T-helper 2 cell (primary cell): ENCODE results near the gene LPAR6.
"Not testable (repeated sequence)": the region's sequence is repeated elsewhere in the genome, so short reads cannot be mapped to it uniquely, and the experiment has no call there.

Experiments
- DNase-seq, 5 experiments: peaks; one replicate each; pipeline versions ENCODE4 v3.0.0 to v3.0.0-alpha.2; 2012 to 2022
- total RNA-seq, 2 donors: gene quantifications; one replicate each; lab custom pipeline; 2026; lab: John Stamatoyannopoulos, UW

The LPAR6 gene, protein sequence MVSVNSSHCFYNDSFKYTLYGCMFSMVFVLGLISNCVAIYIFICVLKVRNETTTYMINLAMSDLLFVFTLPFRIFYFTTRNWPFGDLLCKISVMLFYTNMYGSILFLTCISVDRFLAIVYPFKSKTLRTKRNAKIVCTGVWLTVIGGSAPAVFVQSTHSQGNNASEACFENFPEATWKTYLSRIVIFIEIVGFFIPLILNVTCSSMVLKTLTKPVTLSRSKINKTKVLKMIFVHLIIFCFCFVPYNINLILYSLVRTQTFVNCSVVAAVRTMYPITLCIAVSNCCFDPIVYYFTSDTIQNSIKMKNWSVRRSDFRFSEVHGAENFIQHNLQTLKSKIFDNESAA
- total RNA-seq: 125 to 231 reads per million in 2 donors

DNA sequence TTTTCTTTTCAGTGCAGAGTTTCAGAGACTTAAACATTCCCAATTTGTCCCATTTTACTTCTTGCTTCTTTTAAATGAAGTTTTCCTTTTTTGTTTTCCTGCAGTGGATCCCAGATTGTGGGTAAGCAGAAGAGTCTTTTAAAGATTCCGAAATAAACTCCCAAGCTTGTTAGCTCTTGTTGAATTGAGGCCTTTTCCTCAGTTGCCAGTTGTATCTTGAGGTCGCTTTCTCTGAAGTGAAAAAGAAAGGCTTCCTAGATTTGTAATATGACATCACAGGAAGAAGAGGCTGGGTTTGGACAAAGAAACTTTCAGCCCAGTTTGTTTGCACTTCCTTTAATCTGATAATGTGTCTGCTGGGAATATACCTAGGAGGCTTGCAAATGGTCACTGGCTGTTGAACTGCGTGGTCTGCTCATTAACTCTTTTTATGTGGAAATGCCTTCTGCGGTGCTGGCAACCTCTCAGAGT lies at the start of gene LPAR6:
TSS of gene LPAR6 (minus strand) at position 233 of the 471 bp plus-strand sequence. CDS start 690 bp downstream, outside the sequence.
- peak in 2 of 5 experiments; percentile 18 to 75 for DNase-seq

DNA sequence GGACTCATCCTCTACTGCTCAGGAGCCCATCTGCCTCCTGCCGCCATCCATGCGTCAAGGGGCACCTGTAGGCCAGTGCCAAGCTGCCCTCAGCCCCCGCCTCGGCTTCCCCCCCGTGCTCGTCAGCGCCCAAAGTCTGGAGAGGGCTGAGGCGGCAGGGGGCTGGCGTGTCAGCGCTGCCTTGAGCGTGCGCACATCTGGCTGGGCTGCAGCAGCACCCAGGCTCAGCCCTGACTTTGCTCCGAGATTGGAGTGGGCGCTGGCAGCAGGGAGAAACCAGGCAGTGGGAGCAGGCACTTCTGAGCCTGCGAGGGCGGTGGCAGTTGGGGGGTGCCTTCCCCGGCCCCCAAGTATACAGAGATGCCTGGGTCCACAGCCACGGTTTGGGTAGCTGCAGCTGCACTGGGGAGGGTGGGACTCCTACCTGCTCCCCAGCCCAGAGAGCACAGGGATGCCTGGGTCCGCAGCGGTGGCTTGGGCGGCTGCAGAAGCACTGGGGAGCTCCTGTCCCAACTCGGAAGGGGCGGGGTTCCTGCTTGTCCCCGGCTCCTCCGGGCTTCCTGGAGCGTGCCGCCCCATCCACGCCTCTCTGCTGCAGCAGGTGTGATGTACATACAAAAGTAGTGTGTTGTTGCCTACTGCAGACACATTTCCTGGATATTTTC lies 44.8 kb upstream of the LPAR6 start:
- peak in 1 of 5 experiments; percentile 3 for DNase-seq

DNA sequence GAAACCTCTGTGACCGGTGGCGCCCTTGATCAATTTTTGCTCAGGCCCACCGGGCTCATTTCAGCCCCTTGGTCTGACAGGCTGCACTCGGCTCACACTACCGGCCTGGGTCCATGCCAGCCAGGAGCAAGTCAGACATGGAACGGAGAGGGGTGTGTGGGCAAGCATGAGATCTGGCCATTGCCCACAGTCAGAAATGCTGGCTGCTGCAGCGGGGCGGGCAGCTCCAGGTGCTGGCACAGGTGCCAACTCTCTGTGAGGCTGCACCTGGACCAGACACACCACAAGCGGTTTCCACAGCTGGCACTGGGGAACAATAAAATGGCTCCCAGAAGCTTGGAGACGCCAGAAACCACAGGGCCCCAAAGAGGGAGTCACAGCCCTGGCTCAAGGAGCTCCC lies 43.6 kb upstream of the LPAR6 start:
- DNase-seq: no peak

DNA sequence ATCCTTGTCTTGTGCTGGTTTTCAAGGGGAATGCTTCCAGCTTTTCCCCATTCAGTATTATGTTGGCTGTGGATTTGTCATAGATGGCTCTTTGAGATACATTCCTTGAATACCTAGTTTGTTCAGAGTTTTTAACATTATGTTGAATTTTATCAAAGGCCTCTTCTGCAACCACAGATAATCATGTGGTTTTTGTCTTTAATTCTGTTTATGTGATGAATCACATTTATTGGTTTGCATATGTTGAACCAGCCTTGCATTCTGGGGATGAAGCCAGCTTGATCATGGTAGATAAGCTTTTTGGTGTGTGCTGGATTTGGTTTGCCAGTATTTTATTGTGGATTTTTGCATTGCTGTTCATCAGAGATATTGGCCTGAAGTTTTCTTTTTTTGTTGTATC lies 38.3 kb upstream of the LPAR6 start:
- DNase-seq: peak in 1 of 5 experiments; percentile 33

DNA sequence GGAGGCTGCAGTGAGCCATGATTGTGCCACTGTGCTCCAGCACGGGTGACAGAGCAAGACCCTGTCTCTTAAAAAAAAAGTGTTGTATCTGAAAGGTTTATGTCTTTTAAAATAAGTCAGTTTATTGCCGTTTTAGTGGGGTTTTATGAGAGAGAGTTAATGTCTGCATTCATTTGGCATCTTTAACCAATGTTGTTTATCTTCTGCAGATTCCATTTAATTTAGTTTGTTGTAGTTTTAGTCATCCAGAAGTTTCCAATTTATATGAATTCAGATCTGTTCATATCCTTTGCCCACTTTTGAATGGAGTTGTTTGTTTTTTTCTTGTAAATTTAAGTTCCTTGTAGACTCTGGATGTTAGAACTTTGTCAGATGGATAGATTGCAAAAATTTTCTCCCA lies 36.7 kb upstream of the LPAR6 start:
- DNase-seq: no peak

DNA sequence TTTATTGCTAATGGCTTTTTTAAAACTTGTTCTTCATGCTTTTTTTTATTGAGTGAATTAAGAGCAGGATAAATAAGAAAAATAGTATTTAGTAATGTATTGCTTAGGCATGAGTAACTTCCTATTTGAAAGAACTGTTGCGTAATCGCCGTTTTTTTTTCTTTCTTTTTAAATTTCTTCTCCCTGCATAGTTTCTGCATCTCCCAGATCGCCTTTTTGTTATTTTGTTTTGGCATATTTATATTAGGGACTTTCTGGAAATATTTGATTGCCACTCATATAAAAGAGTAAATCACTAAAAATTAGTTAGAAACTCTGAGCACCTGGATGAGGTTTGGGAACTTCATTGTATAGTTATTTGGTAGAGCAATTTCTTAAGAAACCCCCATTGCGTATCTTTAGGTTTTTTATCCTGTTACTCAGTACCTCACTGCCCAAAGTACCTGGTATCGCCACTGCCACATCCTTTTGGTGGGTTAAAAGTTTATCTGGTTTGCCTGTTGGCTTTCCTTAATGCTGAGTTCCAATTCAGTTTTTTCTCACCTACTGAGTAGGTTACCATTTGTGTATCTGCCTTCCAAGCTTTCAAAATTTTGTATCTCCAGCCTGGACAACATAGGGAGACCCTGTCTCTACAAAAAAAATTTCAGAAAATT lies 36.2 kb upstream of the LPAR6 start:
- DNase-seq: peak in 1 of 5 experiments; percentile 55

DNA sequence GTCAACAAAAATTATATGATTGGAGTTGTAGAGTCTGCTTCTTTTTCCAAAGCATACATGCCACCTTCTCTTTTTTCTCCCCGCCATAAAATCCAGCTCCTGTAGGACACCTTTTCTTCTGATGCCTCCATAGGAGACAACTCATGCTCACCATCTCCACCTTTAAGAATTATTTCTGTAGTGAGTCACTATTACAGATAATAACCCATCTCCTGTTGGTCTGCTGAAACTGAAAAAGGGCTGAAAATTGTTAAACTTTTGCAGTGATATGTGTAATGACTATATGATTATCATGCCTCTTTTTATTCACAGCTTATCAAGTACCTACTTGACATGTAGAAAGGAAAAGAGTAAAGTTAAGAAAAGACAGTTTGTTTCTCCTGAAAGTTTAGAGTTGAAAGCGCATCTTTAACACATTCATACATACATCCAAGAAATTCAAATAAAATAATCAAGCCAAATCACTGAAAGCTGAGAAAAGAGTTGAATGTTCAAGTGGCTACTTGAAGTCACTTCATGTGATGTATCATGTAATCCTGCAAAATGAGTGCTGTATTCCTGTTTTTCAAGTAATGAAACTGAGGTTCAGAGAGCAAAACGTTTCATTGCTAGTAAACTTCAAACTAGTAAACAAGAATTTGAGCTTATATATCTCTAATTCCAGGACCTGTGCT lies 35.5 kb upstream of the LPAR6 start:
- DNase-seq: no peak

DNA sequence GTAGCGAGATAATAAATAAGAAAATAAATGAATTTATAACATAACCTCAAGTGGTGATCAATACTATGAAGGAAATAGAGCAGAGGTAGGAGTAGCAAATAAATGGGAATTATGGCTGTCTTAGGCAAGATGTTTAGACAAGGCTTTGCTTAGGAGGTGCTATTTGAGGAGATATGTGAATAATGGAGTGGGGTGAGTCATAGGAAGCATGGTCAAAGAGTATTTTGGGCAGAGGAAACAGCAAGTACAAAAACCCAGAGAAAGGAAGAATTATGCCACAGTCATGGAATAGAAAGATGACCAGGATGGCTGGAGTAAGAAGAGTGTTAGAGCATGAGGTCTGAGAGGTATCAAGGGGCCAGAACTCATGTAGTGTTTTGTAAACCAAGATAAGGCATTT lies 33.6 kb upstream of the LPAR6 start:
- no peak for DNase-seq

DNA sequence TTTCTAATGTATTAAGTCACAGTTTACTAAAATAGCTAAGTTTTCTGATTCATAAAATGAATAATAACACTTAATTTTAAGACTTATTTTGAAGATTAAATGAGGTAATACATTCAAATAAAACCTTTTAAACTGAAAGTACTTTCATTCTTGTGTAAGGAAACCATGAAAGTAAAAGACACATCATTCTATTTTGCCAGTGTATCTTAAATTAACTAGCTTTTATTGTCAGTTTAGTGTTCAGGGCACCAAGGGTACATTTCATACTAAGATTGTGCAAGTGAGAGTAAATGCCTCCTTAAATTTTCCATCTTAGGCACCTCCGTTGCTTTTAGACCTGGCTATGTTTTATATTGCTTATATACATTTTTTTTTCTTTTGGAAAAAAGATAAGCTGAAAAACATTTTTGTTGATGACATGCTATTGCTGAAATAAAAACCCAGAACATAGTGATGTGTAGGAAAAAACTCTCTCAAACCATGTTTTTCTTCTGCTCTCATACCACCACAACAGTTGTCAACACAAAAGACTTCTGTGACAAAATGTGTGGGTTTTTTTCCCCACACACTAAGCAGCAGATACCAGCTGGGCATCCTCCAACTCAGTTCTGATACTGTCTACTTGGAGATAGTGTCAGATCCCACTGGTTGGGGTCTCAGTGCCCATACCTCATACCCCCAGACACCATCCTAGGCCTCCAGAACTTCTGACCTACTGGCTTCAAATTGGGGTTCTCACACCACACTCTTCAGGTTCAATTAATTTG lies 30.7 kb upstream of the LPAR6 start:
- peak in 1 of 5 experiments; percentile 77 for DNase-seq

DNA sequence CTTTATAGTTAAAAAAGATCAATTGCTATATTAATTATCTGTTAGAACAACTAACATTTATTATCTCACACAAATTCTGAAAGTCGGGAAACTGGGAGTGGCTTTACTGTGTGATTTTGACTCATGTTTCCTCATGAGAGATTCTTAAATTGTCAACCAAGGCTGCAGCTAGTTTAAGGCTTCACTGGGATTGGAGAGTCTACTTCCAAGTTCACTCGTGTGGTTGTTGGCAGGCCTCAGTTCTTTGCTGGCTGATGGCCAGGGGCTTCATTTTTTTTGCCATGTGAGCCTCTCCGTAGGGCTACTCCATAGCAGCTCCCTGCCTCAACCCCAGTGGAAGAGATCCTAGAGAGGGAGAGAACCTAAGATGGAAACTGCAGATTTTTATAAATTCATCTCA lies 24.5 kb upstream of the LPAR6 start:
- DNase-seq: no peak

DNA sequence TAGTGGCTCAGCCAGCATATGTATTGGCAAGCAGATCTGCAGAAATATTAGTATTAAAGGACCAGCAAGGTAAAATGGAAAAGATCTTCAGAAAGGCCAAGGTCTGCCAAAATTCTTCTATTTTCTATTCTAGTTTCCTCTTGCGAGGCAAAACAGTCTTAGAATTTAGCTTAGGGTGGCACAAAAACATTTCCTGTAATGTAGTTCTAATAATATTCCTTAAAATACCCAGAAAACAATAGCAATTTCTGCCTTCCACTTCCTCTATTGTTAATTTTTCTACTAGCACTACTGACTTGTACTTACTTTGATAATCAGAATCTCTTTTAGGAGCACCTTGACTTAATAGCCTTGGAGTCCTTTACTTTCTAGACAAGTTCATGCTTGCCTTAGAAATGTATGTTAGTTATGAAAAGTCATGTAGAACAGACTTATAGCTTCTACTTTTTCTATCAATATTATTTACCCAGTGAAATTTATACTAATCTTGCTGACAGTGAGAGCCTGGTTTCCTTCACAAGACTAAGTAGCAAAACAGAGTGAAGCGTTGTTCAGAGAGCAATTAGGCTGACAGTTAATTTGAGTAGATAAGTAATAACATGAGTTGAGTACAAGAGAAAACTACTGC lies 23.9 kb upstream of the LPAR6 start:
- DNase-seq: no peak

DNA sequence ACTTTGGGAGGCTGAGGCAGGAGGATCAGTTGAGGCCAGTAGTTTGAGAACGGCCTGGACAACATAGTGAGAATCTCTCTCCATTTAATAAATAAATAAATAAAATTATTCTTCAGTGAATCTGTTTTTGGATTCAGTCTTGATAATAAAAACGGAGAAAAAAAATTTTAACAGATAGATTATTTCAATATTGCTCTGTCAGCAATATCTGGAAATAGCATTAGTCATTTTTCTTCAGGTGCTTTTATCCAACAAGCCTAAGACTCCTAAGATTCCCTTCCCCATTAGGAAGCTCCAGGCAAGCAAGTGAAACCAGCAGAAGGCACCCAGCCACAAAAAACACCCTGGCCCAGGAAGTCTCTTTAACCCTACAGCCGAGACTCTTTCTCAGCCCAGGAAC lies 21.3 kb upstream of the LPAR6 start:
- DNase-seq: no peak

DNA sequence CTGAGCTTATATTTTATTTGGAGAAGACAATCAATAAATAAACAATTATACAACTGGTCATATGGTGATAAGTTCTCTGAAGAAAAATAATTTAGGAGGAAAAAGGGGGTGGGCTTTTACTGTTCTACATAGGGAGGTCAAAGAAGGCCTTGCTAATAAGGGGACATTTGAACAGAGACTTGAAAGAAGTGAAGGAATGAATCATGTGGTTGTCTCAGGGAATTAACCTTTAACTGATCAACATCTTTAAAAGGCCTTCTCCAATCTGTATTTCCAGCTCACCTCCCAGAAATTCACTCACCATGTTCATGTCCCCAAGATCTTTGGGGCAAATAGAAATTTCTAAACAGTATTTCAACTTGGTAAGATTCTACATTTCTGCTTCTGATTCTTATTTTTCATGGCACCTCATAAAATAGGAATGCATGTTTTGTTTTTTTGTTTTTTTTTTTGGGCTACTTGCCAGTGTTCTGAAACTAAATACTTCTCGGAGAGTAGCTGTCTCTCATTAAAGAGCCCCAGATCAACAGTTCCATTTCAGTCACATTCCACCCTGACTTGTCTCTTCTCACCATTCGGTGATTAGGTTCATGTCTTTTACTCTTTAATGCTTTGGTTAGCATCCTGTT lies 19.2 kb upstream of the LPAR6 start:
- no peak for DNase-seq

DNA sequence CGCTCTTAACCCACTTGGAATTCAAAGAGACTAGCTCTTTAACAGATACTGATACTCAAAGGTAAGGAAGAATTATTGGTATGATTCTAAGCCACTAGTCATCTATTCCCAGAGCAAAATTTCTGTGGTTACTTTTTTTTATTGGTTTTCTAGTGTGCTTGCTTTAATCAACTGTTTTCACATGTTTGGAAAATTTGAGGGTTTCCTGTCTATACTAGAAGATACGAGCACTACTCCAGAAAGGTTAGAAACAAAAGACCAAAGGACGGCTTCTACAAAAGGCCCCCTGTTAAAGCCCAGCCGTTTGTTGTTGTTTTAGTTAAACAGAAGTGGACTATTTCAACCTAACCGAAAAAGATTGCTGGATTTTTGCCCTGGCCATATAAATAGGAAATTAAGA lies 18.5 kb upstream of the LPAR6 start:
- DNase-seq: no peak

DNA sequence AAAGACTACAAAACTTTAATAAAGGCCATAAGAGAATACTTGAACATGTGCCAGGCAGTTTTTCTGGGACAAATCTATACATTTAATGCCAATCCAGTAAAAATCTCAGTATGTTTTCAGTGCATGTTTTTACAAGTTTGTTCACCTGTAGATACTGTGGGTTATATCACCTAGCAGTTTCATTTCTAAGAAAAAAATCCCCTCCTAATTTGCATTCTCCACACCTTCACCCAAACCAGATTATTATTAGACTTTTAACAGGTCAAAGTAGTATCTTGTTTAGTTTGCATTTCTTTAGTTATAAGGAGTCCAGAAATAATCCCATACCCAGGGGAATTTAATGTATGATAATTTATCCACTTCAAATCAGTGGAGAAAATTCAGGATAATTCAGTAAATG lies 17.0 kb upstream of the LPAR6 start:
- DNase-seq: no peak

DNA sequence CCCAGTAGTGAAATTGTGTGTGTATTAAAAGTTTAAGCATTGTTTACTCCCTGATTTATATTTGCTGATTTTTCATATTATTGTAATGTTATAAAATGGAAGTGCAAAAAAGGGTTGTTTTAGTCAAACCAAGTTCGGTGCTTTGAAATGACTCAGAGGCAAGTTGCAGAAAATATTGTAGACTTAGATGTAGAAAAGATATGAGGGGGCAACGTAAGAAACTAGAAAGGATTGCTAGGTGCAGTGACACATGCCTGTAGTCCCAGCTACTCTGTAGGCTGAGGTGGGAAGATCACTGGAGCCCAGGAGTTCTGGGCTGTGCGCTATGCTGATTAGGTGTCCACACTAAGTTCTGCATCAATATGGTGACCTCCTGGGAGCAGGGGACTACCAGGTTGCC lies 16.1 kb upstream of the LPAR6 start:
- peak in 1 of 5 experiments; percentile 79 for DNase-seq

DNA sequence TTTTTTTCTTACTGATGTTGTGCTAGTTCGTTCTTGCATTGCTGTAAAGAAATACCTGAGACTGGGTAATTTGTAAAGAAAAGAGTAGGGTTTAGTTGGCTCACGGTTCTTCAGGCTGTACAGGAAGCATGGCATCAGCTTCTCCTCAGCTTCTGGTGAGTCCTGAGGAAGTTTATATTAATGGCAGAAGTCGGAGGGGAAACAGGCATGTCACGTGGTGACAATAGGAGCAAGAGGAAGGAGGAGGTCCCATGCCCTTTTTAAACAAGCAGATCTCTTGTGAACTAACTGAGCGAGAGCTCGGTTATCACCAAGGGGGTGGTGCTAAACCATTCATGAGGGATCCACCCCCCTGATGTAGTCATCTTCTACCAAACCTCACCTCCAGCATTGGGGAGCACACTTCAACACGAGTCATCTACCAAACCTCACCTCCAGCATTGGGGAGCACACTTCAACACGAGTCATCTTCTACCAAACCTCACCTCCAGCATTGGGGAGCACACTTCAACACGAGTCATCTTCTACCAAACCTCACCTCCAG lies 13.9 kb upstream of the LPAR6 start:
- not testable (repeated sequence) for DNase-seq

DNA sequence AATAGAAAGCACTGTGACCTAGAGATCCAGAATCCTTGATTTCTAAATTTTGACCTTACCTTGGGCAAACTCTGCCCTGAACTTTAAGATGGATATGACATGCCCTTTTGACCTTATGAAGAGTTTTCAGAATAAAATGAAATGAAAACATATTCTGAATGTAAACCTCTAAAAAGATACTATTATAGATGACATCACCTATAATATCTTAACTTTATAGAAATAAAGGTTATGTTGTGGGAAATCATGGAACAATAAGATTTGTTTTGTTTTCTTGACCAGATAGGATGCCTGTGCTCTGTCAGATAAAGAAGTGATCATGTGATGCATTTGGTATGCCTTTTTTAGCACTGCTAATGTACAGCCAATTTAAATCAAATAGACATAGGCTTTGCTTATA lies 13.1 kb upstream of the LPAR6 start:
- DNase-seq: no peak

DNA sequence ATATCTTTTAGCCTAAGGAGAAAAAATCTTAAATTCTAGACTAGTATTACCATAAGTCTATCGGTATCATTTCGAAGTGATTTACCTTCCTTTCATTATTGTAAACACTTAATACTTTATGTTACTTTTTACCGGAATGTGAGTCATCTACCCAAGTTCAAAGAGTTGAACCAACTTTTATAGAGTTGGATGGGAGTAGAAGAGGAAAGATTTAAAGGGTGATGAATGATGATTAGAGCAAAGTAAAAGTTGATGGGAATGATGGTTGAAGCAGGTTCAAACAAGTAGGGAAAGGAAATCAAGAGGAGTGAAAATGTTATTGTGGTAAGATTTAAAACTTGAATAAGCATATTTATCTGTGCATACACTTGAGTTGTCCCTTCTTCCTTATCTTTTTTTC lies 11.3 kb upstream of the LPAR6 start:
- DNase-seq: no peak

DNA sequence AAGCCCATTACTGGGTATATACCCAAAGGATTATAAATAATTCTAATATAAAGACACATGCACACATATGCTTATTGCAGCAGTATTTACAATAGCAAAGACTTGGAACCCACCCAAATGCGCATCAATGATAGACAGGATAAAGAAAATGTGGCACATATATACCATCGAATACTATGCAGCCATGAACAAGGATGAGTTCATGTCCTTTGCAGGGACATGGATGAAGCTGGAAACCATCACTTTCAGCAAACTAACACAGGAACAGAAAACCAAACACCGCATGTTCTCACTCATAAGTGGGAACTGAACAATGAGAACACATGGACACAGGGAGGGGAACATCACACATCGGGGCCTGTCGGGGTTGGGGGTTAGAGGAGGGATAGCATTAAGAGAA lies 9.1 kb upstream of the LPAR6 start:
- DNase-seq: not testable (repeated sequence)

DNA sequence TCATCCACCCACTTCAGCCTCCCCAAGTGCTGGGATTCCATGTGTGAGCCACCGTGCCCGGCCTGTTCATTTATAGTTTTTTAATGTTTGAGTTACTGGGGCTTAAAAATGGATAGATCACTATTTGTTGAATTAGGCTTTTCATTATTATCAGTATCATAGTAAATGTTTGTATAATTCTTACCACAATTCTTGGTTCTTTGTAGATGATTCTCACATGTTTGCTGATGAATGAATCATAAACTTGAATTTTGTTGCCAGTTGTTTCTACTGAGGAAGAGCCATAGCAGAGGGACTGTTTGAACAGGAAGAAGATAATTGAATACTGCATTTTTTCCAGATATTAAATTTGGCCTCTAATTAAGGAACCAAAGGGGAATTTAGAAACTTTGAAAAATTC lies 2.6 kb upstream of the LPAR6 start:
- DNase-seq: no peak
